GM12878 (cell line): Measurements from ENCODE around the gene AGT. TPM values are rescaled to one million over a fixed set of nuclear protein-coding genes. Genes with fewer than 3 reads are reported as not detected.

ENCODE experiments used
- ATAC-seq: fragments of 200-7000 bp; cut with Tn5 transposase; 3 replicates; pipeline ENCODE4 v1.9.1; 2020; ENCODE audit warnings: mild to moderate bottlenecking, moderate library complexity
- BruUV-seq: library from RNA; stranded (reverse); fragments of 400-500 nt; replicated peaks from 2 replicates; lab custom pipeline; 2021; lab: Mats Ljungman, UMichigan
- CTCF ChIA-PET: fragments of 300-600 bp; sonication (Branson Sonifier 250); formaldehyde crosslinking; extraction: SDS; loops from one replicate; lab custom pipeline; 2021; ENCODE audit warnings: inconsistent platforms; lab: Yijun Ruan, JAX
- POLR2A ChIA-PET: fragments of 350-600 bp; formaldehyde crosslinking; extraction: SDS; loops from one replicate; lab custom pipeline; 2021; ENCODE audit warnings: inconsistent platforms; lab: Charles Lee
- RAD21 ChIA-PET: fragments of 300-600 bp; sonication (Branson Sonifier 250); formaldehyde crosslinking; loops from one replicate; lab custom pipeline; 2023; ENCODE audit warnings: antibody characterized with exemption; ENCODE audit not compliant: unreplicated experiment; lab: Charles Lee
- SMC1A ChIA-PET: fragments of 300-600 bp; sonication (Branson Sonifier 250); formaldehyde crosslinking; loops from one replicate; lab custom pipeline; 2023; ENCODE audit not compliant: unreplicated experiment, uncharacterized antibody; lab: Charles Lee
- DNase-seq: peaks from one replicate; pipeline ENCODE4 v3.0.0-alpha.2; 2011; ENCODE audit warnings: low read depth, low spot score
- FAIRE-seq: peaks from 3 replicates; lab custom pipeline; 2011; peaks lifted over from hg19 to GRCh38; lab: Jason Lieb, UNC
- H2AFZ ChIP-seq: 2 replicates; pipeline ENCODE4 v1.6.0; 2011; ENCODE audit warnings: low read depth, low read length, control low read depth; ENCODE audit not compliant: control insufficient read depth
- H3K27ac ChIP-seq: 2 replicates; pipeline ENCODE4 v1.5.1; 2011; ENCODE audit warnings: control low read depth; ENCODE audit not compliant: control insufficient read depth, insufficient read depth
- H3K27me3 ChIP-seq, 2 experiments: replicated peaks in 1 of 2; 2 replicates each; pipeline versions ENCODE4 v1.6.0 to v1.6.1; 2011; ENCODE audit warnings: low read length in 1 of 2; ENCODE audit not compliant: control insufficient read depth in 2 of 2, insufficient read depth in 2 of 2
- H3K36me3 ChIP-seq, 2 experiments: 2 replicates each; pipeline ENCODE4 v1.5.1; 2011; ENCODE audit warnings: low read length in 1 of 2; ENCODE audit not compliant: control insufficient read depth in 2 of 2, insufficient read depth in 2 of 2
- H3K4me1 ChIP-seq: 2 replicates; pipeline ENCODE4 v1.6.1; 2011; ENCODE audit warnings: mild to moderate bottlenecking, low read length, moderate library complexity, mixed read lengths; ENCODE audit not compliant: control insufficient read depth, insufficient read depth
- H3K4me2 ChIP-seq: 2 replicates; pipeline ENCODE4 v1.6.0; 2011; ENCODE audit warnings: control low read depth; ENCODE audit not compliant: control insufficient read depth, insufficient read depth
- H3K4me3 ChIP-seq: fragments of 200-600 bp; sonication (generic); 2 replicates; pipeline ENCODE4 v1.5.1; 2016
- H3K79me2 ChIP-seq: 2 replicates; pipeline ENCODE4 v1.6.0; 2011; ENCODE audit warnings: low read length; ENCODE audit not compliant: control insufficient read depth, insufficient read depth
- H3K9ac ChIP-seq: 2 replicates; pipeline ENCODE4 v1.8.0; 2011; ENCODE audit warnings: low read length, control low read depth, mixed read lengths; ENCODE audit not compliant: control insufficient read depth, insufficient read depth
- H3K9me3 ChIP-seq: replicated peaks from 3 replicates; pipeline ENCODE4 v1.5.1; 2011; ENCODE audit warnings: mild to moderate bottlenecking, low read length; ENCODE audit not compliant: control insufficient read depth, insufficient read depth
- H4K20me1 ChIP-seq: 2 replicates; pipeline ENCODE4 v1.6.0; 2011; ENCODE audit not compliant: control insufficient read depth, insufficient read depth
- NBN ChIP-seq: fragments of 450-650 bp; IDR thresholded peaks from 2 replicates; pipeline ENCODE4 v1.6.1; 2016
- SRF ChIP-seq, 2 experiments: IDR thresholded peaks; 2 replicates each; pipeline ENCODE4 v1.6.1; 2011; ENCODE audit warnings: low read depth in 2 of 2, low read length in 2 of 2, mild to moderate bottlenecking in 1 of 2, moderate library complexity in 1 of 2
- WGBS: methylation state at CpG from one replicate; pipeline ENCODE4 v1.1.6; 2016; ENCODE audit warnings: low lambda C conversion rate; ENCODE audit not compliant: insufficient replicate concordance, insufficient coverage; ENCODE audit errors: missing lambda C conversion rate; 5-methylcytosine and 5-hydroxymethylcytosine counted together
- in situ Hi-C: fragments of 300-500 bp; cut with MboI; formaldehyde crosslinking; loops from 9 replicates; pipeline ENCODE4 v1.14.3; 2018; ENCODE audit warnings: mixed read lengths
- intact Hi-C: fragments of 100-400 bp; cut with micrococcal nuclease; formaldehyde crosslinking; loops from one replicate; pipeline ENCODE4 v1.14.2; 2022; ENCODE audit not compliant: unreplicated experiment
- polyA plus RNA-seq, 11 experiments: library from polyadenylated mRNA; depleted of rRNA in 4 of 11; unstranded in 6 of 11; stranded (reverse) in 5 of 11; fragments of >200 nt; fragmentation: Nextera tagmentation in 4 of 11; fragmentation: Illumina TruSeq in 1 of 11; extraction: Ambion mirVana in 4 of 11; extraction: Trizol in 1 of 11; gene quantifications; 1 replicate in 1 of 11; 2 replicates in 10 of 11; pipeline versions ENCODE4 v1.2.1 to v1.2.3, GENCODE V29; 2011 to 2016; ENCODE audit warnings: inconsistent platforms in 2 of 11, missing spikeins in 2 of 11, low read depth in 1 of 11
- total RNA-seq, 4 experiments: library from RNA; depleted of rRNA in 3 of 4; stranded (reverse); fragments of >200 nt in 3 of 4; fragmentation: Illumina TruSeq in 1 of 4; extraction: Trizol in 1 of 4; gene quantifications; 2 replicates each; pipeline versions ENCODE4 v1.2.1 to v1.2.3, GENCODE V29; 2013 to 2021
- TF ChIP-seq, protein P1 (sequence below): fragments of 450-650 bp; IDR thresholded peaks from 2 replicates; pipeline ENCODE4 v1.6.1; 2017; ENCODE audit warnings: mild to moderate bottlenecking, moderate library complexity
- TF ChIP-seq, protein P2 (sequence below): IDR thresholded peaks from 2 replicates; pipeline ENCODE4 v1.6.1; 2011; ENCODE audit warnings: low read depth, low read length, improper control_type of control experiment, borderline replicate concordance

AGT gene
- total and polyA plus RNA-seq, 10 of the 15 experiments (the other 5 are each of a cell fraction or from before 2014, with no cell fraction given): 0.69 TPM; not detected in 9

DNA sequence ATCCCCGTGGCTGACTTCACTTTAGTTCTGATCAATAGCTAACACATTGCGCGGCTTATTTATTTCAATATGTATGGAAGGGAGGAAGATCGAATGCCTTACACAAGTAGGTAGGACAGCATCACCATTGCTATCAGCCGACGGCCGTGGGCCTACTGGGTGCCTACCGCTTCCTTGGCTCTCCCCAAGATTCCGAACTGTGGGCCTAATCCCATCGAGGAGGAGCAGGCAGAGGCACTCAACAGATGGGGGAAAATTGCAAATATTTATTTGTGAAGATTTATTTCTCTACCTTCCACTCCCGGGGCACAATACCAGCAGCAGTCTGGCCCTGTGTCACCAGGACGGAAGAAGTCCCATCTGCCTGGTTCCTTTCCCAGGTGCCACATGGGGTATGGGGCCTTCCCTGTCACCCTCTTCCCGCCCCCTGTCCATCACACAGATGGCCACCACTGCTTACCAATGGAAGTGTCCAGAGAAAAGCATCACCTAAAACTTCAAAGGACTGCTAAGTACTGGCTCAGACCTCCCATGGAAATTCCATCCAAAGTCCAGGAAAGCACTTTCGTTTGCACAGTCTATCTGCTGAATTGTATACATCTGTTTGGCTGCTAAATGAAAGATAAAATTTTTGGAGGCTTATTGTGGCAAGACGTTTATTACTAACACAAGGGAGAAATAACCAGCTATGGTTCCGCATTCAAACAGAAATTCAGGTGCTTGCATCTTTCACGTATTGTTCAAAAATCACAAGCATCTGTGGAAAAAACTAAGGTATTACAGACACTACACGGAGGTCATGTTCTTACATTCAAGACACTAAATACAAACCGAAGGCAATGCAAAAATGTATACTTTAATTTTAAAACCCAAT lies 11.8 kb downstream of the AGT start (continued):
- TF ChIP-seq, protein P1, sequence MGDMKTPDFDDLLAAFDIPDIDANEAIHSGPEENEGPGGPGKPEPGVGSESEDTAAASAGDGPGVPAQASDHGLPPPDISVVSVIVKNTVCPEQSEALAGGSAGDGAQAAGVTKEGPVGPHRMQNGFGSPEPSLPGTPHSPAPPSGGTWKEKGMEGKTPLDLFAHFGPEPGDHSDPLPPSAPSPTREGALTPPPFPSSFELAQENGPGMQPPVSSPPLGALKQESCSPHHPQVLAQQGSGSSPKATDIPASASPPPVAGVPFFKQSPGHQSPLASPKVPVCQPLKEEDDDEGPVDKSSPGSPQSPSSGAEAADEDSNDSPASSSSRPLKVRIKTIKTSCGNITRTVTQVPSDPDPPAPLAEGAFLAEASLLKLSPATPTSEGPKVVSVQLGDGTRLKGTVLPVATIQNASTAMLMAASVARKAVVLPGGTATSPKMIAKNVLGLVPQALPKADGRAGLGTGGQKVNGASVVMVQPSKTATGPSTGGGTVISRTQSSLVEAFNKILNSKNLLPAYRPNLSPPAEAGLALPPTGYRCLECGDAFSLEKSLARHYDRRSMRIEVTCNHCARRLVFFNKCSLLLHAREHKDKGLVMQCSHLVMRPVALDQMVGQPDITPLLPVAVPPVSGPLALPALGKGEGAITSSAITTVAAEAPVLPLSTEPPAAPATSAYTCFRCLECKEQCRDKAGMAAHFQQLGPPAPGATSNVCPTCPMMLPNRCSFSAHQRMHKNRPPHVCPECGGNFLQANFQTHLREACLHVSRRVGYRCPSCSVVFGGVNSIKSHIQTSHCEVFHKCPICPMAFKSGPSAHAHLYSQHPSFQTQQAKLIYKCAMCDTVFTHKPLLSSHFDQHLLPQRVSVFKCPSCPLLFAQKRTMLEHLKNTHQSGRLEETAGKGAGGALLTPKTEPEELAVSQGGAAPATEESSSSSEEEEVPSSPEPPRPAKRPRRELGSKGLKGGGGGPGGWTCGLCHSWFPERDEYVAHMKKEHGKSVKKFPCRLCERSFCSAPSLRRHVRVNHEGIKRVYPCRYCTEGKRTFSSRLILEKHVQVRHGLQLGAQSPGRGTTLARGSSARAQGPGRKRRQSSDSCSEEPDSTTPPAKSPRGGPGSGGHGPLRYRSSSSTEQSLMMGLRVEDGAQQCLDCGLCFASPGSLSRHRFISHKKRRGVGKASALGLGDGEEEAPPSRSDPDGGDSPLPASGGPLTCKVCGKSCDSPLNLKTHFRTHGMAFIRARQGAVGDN: no peak
- TF ChIP-seq, protein P2, sequence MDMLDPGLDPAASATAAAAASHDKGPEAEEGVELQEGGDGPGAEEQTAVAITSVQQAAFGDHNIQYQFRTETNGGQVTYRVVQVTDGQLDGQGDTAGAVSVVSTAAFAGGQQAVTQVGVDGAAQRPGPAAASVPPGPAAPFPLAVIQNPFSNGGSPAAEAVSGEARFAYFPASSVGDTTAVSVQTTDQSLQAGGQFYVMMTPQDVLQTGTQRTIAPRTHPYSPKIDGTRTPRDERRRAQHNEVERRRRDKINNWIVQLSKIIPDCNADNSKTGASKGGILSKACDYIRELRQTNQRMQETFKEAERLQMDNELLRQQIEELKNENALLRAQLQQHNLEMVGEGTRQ: no peak
- TF ChIP-seq NBN: no peak

DNA sequence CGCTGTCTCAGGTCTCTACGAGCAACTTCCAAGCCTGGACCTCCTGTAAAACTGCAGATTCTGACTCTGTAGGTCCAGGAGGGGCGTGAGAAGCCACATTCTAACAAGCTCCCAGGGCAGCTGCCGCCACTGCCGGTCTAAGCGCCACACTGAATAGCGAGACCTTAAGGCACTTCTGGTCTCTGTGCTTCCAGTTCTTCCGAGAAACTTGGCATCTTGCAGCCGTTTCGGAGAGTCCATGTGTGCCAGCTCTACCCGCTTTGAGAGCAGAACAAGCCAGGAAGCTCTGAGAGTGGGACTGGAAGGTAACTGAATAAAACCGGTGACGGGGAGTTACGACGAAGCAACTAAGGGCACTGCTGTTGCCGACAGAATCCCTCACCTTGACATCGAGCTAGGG lies 12.5 kb downstream of the AGT start:
- Histone ChIP-seq H3K27ac (no peak overlapping the region), H3K4me2 (no peak overlapping the region), H3K4me1 (no peaks in the 10 kb centered on the region), H3K4me3 (no peak overlapping the region), H3K9me3 (no peaks in the 10 kb centered on the region), H4K20me1 (no peaks in the 10 kb centered on the region), H3K36me3 (no peaks in the 10 kb centered on the region), H2AFZ (no peak overlapping the region), H3K9ac (no peak overlapping the region), H3K79me2 (no peaks in the 10 kb centered on the region), H3K27me3 (peaks cover 0 to 2% of the 10 kb centered on the region in 2 experiments; a peak in 2 of 4 replicates)
- TF ChIP-seq SRF (IDR thresholded peaks at IDR 0.05; ENCODE audit: low read depth in 2 of 2, low read length in 2 of 2): no peak
- SMC1A ChIA-PET: no interaction called here
- FAIRE-seq (no peak), DNase-seq (no peak), ATAC-seq (no peak)
- POLR2A ChIA-PET: no interaction called here
- no TSS peak for BruUV-seq
- intact Hi-C loops: no loop called here
- WGBS: 63% methylated on average over 17 of the region's 17 CpGs
- in situ Hi-C loops: no loop called here
- CTCF ChIA-PET: no interaction called here
- RAD21 ChIA-PET: no interaction called here
